G401.6 (cell line): ENCODE measurements around the gene ALG11.
"Not testable (repeated sequence)": the region's sequence is repeated elsewhere in the genome, so short reads cannot be mapped to it uniquely, and the experiment has no call there.

Experiments
- FAIRE-seq: peaks from 2 replicates; lab custom pipeline; 2012; peaks lifted over from hg19 to GRCh38; lab: Jason Lieb, UNC

ALG11 gene

GRCh38 chr13:52029569-52029968 is 17.4 kb downstream of the ALG11 start:
- FAIRE-seq, result no peak

GRCh38 chr13:52030401-52030800 is 18.2 kb downstream of the ALG11 start:
- FAIRE-seq, result not testable (repeated sequence)

- no peak for FAIRE-seq
These were observed 20.8 kb downstream of the ALG11 start for GRCh38 chr13:52033039-52033438.

GRCh38 chr13:52034616-52035226 is 22.5 kb downstream of the ALG11 start:
- no peak for FAIRE-seq

GRCh38 chr13:52036037-52036436 is 23.8 kb downstream of the ALG11 start:
- no peak for FAIRE-seq

GRCh38 chr13:52043675-52044074 is 31.5 kb downstream of the ALG11 start:
- FAIRE-seq, result no peak

GRCh38 chr13:52047463-52047862 is 35.3 kb downstream of the ALG11 start:
- FAIRE-seq, result no peak

GRCh38 chr13:52048516-52048915 is 36.3 kb downstream of the ALG11 start:
- no peak for FAIRE-seq

- no peak for FAIRE-seq
These were observed 39.2 kb downstream of the ALG11 start for GRCh38 chr13:52051400-52051799.

GRCh38 chr13:52053460-52053859 is 41.3 kb downstream of the ALG11 start:
- no peak for FAIRE-seq

- FAIRE-seq, result not testable (repeated sequence)
These were observed 48.9 kb downstream of the ALG11 start for GRCh38 chr13:52061064-52061463.

GRCh38 chr13:52061587-52061986 is 49.4 kb downstream of the ALG11 start:
- FAIRE-seq, result no peak

- no peak for FAIRE-seq
These were observed 55.0 kb downstream of the ALG11 start for GRCh38 chr13:52067237-52067636.

GRCh38 chr13:52070929-52071523 is 58.8 kb downstream of the ALG11 start:
- no peak for FAIRE-seq
